ENCODE measurements around the gene PRF1. TPM values are rescaled to one million over a fixed set of nuclear protein-coding genes. Genes with fewer than 3 reads are reported as not detected.
A peak's percentile ranks its signal among the peaks of the same experiment; 100 is the strongest.

PRF1 gene
- total and polyA plus RNA-seq, 7 donors = 0.33 to 3.4 (median 1.6) TPM

DNA sequence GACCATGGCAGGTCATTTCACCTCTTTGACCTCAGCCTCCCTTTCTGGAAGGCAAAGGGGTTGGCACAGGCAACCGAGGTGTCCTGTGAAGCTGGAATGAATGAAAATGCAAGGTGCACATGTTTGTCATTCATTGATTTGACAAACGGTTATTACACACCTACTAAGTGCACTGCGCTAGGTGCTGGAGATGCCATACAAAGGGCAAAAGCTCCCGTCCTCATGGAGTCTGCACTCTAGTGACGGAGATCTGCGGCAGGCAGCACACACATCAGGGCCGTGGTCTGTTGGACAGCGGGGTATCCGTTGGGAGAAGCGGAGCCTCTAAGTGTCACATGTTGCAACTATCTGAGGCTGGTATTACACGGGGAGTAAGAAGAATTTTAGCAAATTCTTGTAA is 44.2 kb downstream of the PRF1 start:
- Histone ChIP-seq H3K4me3 (no peak overlapping the region), H3K36me3 (ENCODE audit: insufficient read depth in 1 of 2, low read depth in 1 of 2) (no peaks in the 10 kb centered on the region), H3K9me3 (no peaks in the 10 kb centered on the region), H3K27ac (no peak overlapping the region), H3K27me3 (ENCODE audit: insufficient read depth in 3 of 3, low read length in 2 of 3) (no peaks in the 10 kb centered on the region), H3K4me1 (peaks cover 10% of the 10 kb centered on the region)
- 89 to 94% (median 90%) methylated on average over 11 of the region's 11 CpGs for WGBS, 3 donors
- TF ChIP-seq, protein P1, sequence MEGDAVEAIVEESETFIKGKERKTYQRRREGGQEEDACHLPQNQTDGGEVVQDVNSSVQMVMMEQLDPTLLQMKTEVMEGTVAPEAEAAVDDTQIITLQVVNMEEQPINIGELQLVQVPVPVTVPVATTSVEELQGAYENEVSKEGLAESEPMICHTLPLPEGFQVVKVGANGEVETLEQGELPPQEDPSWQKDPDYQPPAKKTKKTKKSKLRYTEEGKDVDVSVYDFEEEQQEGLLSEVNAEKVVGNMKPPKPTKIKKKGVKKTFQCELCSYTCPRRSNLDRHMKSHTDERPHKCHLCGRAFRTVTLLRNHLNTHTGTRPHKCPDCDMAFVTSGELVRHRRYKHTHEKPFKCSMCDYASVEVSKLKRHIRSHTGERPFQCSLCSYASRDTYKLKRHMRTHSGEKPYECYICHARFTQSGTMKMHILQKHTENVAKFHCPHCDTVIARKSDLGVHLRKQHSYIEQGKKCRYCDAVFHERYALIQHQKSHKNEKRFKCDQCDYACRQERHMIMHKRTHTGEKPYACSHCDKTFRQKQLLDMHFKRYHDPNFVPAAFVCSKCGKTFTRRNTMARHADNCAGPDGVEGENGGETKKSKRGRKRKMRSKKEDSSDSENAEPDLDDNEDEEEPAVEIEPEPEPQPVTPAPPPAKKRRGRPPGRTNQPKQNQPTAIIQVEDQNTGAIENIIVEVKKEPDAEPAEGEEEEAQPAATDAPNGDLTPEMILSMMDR (IDR thresholded peaks at IDR 0.05) = no peak
- ATAC-seq = no peak
- intact Hi-C loops (cut with DNase I) = loop anchor here (2.0 to 10.0 kb wide), 2 partner anchors 201 to 327 kb away; partner anchors contain the start of gene PCBD1 (in 1 of the 2)
- DNase-seq = no peak

DNA sequence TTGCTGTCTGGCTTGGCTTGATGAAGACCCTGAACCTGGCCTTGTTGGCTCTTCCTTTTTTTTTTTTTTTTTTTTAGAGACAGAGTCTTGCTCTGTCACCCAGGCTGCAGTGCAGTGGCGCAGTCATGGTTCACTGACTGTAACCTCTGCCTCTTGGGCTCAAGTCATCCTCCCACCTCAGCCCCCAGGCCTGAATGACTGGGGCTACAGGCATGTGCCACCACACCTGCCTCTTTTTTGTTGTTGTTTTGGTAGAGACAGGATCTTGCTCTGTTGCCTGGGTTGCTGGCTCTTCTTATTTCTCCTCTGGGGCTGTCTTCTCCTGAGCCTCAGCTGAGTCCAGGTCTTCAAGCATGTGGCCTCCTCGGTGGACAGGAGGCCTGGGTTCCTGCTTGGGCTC is 44.7 kb downstream of the PRF1 start:
- H3K27me3 ChIP-seq (ENCODE audit: insufficient read depth in 3 of 3, low read length in 2 of 3) = no peaks in the 10 kb centered on the region
- H3K36me3 ChIP-seq (ENCODE audit: insufficient read depth in 1 of 2, low read depth in 1 of 2) = no peaks in the 10 kb centered on the region
- ATAC-seq (no peak), DNase-seq (no peak)
- no peak overlapping the region for H3K4me3 ChIP-seq
- peaks cover 10% of the 10 kb centered on the region for H3K4me1 ChIP-seq
- intact Hi-C loops (cut with DNase I) = loop anchor here (2.0 to 10.0 kb wide), 2 partner anchors 201 to 327 kb away; partner anchors contain the start of gene PCBD1 (in 1 of the 2)
- no peaks in the 10 kb centered on the region for H3K9me3 ChIP-seq
- no peak overlapping the region for H3K27ac ChIP-seq
- TF ChIP-seq, protein P1 (IDR thresholded peaks at IDR 0.05) = no peak
- WGBS, 3 donors = 60 to 83% (median 65%) methylated on average over 2 of the region's 2 CpGs

DNA sequence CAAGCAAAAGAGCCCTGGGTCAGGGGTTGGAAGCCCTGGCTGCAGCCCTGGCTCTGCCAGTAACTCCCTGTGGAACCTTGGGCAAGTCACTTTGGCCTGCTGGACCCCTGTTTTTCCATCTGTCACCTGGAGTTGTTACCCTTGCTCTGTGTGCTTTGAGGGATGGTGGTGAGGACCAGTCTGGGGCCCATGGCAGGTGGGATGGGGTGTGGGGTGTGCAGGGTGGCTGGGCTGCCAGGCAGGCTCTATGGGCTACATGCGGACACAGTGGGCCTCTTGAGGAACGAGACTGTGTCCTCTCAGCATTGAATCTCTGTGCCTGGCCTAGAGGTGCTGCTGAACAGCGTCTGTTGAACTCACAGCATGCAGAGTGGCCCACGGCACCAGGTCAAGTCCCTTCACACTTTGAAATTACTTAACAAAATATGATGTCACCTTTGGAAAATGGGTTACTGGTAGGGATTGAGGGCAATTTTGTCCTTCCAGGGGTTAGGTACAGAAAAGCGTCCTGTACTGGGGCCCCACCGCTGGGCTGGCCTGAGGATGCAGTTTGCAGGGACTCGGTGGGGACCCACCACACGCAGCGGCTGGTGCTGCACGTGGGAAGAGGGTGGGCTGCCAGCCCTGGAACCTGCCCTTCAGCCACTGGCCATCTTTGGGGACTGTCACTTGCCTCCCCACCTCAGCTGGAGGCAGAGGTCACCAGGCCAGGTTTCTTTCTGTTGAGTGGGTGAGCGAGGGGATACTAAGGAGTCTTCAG is 45.3 kb downstream of the PRF1 start:
- no peak overlapping the region for H3K27ac ChIP-seq
- H3K4me1 ChIP-seq = peaks cover 10% of the 10 kb centered on the region
- intact Hi-C loops (cut with DNase I) = loop anchor here in 1 of 2 donors (10.0 kb wide), 1 partner anchor 328 kb away; the partner anchor contains the start of gene PCBD1
- H3K9me3 ChIP-seq = no peaks in the 10 kb centered on the region
- 93 to 97% (median 95%) methylated on average over 11 of the region's 11 CpGs for WGBS, 3 donors
- H3K36me3 ChIP-seq (ENCODE audit: insufficient read depth in 1 of 2, low read depth in 1 of 2) = peaks cover 0 to 3% of the 10 kb centered on the region in 2 donors
- H3K4me3 ChIP-seq = no peak overlapping the region
- TF ChIP-seq, protein P1 (IDR thresholded peaks at IDR 0.05) = no peak
- peak in 1 of 2 donors; percentile 49 for DNase-seq
- H3K27me3 ChIP-seq (ENCODE audit: insufficient read depth in 3 of 3, low read length in 2 of 3) = no peaks in the 10 kb centered on the region
- ATAC-seq = no peak

DNA sequence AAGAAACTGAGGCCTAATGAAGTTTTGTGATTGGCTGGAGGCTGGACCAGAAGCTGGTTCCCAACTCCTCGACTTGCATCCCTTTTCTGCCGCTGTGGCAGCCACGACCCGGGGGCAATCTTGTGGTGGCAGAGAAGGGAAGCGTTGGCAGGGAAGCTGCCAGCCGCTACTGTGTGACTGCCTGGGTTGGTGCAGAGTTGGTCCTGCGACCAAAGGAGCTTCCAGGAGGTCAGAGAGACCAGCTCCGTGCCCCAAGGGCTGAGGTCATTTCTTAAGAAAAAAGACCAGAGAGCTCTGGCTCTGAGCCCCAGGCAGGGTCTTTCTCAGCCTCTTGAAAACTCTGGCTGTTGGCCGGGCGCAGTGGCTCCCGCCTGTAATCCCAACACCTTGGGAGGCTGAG is 47.2 kb downstream of the PRF1 start:
- intact Hi-C loops (cut with DNase I) = loop anchor here in 1 of 2 donors (10.0 kb wide), 1 partner anchor 329 kb away; the partner anchor contains the start of gene PCBD1
- Histone ChIP-seq H3K4me3 (no peak overlapping the region), H3K36me3 (ENCODE audit: insufficient read depth in 1 of 2, low read depth in 1 of 2) (peaks cover 0 to 18% of the 10 kb centered on the region in 2 donors), H3K9me3 (no peaks in the 10 kb centered on the region), H3K27me3 (ENCODE audit: insufficient read depth in 3 of 3, low read length in 2 of 3) (no peaks in the 10 kb centered on the region), H3K27ac (no peak overlapping the region), H3K4me1 (peaks cover 2% of the 10 kb centered on the region)
- ATAC-seq = no peak
- no peak for DNase-seq
- WGBS, 3 donors = 86 to 92% (median 88%) methylated on average over 11 of the region's 11 CpGs
- TF ChIP-seq, protein P1 (IDR thresholded peaks at IDR 0.05) = no peak
